ENCODE data around the gene TMEM143.

DNA sequence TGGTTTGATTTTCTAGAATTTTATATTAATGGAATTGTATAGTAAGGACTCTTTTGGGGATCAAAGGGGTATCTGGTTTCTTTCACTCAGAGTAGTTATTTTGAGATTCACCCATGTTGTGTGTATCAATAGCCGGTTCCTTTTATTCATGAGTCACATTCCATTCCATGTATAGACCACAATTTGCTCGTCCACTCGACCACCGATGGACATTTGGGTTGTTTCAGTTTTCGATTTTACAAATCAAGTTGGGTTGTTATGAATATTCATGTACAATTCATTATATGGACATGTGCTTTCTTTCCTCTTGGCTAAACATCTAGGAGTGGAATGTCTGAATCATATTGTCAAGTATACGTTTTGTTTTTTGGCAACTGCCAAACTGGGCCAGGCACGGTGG lies 48.0 kb downstream of the TMEM143 start:
- no peak for TF ChIP-seq EZH2 (IDR thresholded peaks at IDR 0.05; ENCODE audit: borderline replicate concordance, control insufficient read depth, low read depth, low read length)
- TF ChIP-seq ZNF274 (IDR thresholded peaks at IDR 0.05; ENCODE audit: insufficient read depth, insufficient read length), result no peak
- TF ChIP-seq, protein P1, sequence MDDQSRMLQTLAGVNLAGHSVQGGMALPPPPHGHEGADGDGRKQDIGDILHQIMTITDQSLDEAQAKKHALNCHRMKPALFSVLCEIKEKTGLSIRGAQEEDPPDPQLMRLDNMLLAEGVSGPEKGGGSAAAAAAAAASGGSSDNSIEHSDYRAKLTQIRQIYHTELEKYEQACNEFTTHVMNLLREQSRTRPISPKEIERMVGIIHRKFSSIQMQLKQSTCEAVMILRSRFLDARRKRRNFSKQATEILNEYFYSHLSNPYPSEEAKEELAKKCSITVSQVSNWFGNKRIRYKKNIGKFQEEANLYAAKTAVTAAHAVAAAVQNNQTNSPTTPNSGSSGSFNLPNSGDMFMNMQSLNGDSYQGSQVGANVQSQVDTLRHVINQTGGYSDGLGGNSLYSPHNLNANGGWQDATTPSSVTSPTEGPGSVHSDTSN (IDR thresholded peaks at IDR 0.05; ENCODE audit: insufficient replicate concordance, low read depth, low read length), result no peak
- TF ChIP-seq CEBPB (IDR thresholded peaks at IDR 0.05; ENCODE audit: borderline replicate concordance in 1 of 2, low read depth in 2 of 2, low read length in 2 of 2), result no peak
- TF ChIP-seq, protein P2, sequence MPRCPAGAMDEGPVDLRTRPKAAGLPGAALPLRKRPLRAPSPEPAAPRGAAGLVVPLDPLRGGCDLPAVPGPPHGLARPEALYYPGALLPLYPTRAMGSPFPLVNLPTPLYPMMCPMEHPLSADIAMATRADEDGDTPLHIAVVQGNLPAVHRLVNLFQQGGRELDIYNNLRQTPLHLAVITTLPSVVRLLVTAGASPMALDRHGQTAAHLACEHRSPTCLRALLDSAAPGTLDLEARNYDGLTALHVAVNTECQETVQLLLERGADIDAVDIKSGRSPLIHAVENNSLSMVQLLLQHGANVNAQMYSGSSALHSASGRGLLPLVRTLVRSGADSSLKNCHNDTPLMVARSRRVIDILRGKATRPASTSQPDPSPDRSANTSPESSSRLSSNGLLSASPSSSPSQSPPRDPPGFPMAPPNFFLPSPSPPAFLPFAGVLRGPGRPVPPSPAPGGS (IDR thresholded peaks at IDR 0.05; ENCODE audit: borderline replicate concordance, insufficient read depth, low read depth, low read length, poor library complexity, severe bottlenecking), result no peak
- no peak for TF ChIP-seq MTA3 (IDR thresholded peaks at IDR 0.05; ENCODE audit: borderline replicate concordance, low read length)
- TF ChIP-seq, protein P3, sequence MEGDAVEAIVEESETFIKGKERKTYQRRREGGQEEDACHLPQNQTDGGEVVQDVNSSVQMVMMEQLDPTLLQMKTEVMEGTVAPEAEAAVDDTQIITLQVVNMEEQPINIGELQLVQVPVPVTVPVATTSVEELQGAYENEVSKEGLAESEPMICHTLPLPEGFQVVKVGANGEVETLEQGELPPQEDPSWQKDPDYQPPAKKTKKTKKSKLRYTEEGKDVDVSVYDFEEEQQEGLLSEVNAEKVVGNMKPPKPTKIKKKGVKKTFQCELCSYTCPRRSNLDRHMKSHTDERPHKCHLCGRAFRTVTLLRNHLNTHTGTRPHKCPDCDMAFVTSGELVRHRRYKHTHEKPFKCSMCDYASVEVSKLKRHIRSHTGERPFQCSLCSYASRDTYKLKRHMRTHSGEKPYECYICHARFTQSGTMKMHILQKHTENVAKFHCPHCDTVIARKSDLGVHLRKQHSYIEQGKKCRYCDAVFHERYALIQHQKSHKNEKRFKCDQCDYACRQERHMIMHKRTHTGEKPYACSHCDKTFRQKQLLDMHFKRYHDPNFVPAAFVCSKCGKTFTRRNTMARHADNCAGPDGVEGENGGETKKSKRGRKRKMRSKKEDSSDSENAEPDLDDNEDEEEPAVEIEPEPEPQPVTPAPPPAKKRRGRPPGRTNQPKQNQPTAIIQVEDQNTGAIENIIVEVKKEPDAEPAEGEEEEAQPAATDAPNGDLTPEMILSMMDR (IDR thresholded peaks at IDR 0.05 in 2 of 3, conservative IDR thresholded peaks at IDR 0.05 in 1 of 3; ENCODE audit: control insufficient read depth in 2 of 3, extremely low read depth in 1 of 3, insufficient read depth in 1 of 3, low read depth in 3 of 3, low read length in 3 of 3), result no peak
- TF ChIP-seq SPI1 (IDR thresholded peaks at IDR 0.05; ENCODE audit: borderline replicate concordance, insufficient read depth, low read depth, low read length), result no peak

All from GM12878 (cell line).